Measurements from ENCODE around the gene MALT1.

GRCh38 chr18:58640891-58641610, 30.2 kb upstream of the MALT1 start:
- TF ChIP-seq CTCF (IDR thresholded peaks at IDR 0.05): no peak
- TF ChIP-seq POLR2A (IDR thresholded peaks at IDR 0.05): no peak
